IPS-15b (cell line): Measurements from ENCODE around the gene SCP2D1.

Experiments
- H3K27me3 ChIP-seq: one replicate; pipeline ENCODE4 v1.6.1; 2013; ENCODE audit warnings: low read length; ENCODE audit not compliant: control insufficient read depth, insufficient read depth
- H3K36me3 ChIP-seq: one replicate; pipeline ENCODE4 v1.6.1; 2013; ENCODE audit warnings: low read length; ENCODE audit not compliant: control insufficient read depth, insufficient read depth
- H3K4me1 ChIP-seq: one replicate; pipeline ENCODE4 v1.6.1; 2013; ENCODE audit warnings: mild to moderate bottlenecking, low read length; ENCODE audit not compliant: control insufficient read depth, insufficient read depth
- H3K4me3 ChIP-seq: one replicate; pipeline ENCODE4 v1.5.1; 2013; ENCODE audit warnings: low read depth, low read length
- H3K9ac ChIP-seq: one replicate; pipeline ENCODE4 v1.6.1; 2013; ENCODE audit warnings: low read depth, mild to moderate bottlenecking, low read length
- H3K9me3 ChIP-seq: one replicate; pipeline ENCODE4 v1.6.1; 2013; ENCODE audit warnings: mild to moderate bottlenecking, low read length; ENCODE audit not compliant: control insufficient read depth, insufficient read depth

Gene SCP2D1

DNA sequence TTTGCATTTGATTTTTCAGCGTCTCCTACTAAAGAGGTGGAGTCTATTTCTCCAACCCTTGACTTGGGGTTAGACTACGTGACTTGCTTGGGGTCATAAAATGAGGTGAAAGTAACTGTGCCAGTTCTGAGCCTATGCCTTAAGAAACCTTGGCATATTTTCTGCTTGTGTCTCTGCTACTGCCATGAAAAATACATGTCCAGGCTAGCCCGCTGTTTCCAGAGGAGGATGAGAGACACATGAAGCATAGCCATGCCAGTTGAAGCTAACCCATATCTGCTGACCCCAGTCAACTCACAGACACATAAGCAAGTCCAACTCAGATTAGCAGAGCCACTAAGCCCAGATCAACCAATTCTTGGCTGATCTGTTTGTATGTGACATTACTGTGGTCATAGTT lies 38.7 kb downstream of the SCP2D1 start:
- no peak overlapping the region for H3K9ac ChIP-seq
- no peak overlapping the region for H3K4me3 ChIP-seq
- no peaks in the 10 kb centered on the region for H3K9me3 ChIP-seq
- no peaks in the 10 kb centered on the region for H3K4me1 ChIP-seq
- H3K27me3 ChIP-seq, result peaks cover 24% of the 10 kb centered on the region
- H3K36me3 ChIP-seq, result no peaks in the 10 kb centered on the region

DNA sequence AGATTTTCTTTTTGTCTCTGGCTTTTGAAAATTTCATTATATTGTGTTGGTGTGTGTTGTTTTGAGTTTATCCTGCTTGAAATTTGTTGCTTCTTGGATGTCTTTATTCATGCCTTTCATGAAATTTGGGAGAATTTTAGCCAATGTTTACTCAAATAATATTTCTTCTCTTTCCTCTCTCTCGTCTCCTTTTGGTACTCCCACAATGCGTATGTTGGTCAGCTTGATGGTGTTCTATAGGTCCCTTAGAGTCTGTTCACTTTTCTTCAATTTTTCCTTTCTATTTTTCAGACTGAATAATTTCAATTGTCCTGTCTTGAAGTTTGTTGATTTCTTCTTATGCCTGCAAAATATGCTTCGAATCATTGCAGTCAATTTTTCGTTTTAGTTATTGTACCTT lies 39.6 kb downstream of the SCP2D1 start:
- Histone ChIP-seq H3K4me1 (no peaks in the 10 kb centered on the region), H3K27me3 (peaks cover 33% of the 10 kb centered on the region), H3K9me3 (no peaks in the 10 kb centered on the region), H3K4me3 (no peak overlapping the region), H3K36me3 (no peaks in the 10 kb centered on the region), H3K9ac (no peak overlapping the region)

DNA sequence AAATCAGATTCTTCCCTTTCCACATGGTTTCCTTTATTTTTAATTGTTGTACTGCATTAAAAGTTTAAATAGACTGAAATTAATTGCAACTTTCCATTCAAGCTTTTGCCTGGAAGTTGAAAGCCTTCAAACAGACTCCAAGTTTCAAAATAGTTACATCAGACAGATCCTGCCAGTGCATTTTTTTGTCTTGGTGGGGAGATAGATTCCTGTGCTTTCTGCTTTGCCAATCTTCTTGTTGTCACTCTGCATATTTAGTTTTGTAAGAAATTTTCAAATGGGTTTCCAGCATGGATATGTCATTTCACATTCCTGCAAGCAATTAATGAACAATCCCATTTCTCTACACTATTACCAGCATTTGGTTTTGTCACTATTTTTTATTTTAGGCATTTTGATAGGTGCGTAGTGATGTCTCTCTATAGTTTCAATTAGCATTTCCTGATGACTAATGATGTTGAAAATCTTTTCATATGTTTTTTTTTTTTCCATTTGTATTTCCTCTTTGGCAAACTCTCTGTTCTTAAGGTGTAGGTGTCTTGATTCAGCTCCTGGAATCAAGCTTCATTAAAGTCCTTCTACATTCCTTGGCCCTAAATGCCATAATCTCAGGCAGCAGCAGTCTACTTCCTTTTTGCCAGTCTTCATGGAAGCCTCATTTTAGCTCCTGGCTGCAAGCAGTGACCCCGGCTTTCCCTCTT lies 40.5 kb downstream of the SCP2D1 start:
- no peaks in the 10 kb centered on the region for H3K36me3 ChIP-seq
- H3K9me3 ChIP-seq, result no peaks in the 10 kb centered on the region
- no peak overlapping the region for H3K9ac ChIP-seq
- peaks cover 41% of the 10 kb centered on the region for H3K27me3 ChIP-seq
- no peaks in the 10 kb centered on the region for H3K4me1 ChIP-seq
- no peak overlapping the region for H3K4me3 ChIP-seq

DNA sequence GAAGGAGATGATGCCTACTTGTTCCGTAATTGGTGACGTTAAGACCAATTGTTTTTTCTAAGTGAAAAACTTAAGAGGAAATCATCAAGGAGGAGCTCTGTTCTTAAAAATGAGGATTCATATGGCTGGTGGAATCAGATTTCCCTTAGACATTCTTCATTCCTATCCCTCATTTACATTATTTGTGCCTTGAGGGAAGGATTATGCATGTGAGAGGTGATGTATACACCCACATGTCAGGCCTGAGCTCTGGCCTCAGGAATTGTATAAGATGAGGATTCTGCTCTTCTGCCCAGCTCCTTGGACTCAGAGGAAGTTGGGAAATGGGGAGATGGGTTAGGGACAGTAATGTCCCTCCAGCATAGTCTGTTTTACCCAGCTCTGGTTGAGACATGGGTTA lies 42.3 kb downstream of the SCP2D1 start:
- Histone ChIP-seq H3K27me3 (peaks cover 47% of the 10 kb centered on the region), H3K4me3 (no peak overlapping the region), H3K9me3 (no peaks in the 10 kb centered on the region), H3K9ac (no peak overlapping the region), H3K4me1 (no peaks in the 10 kb centered on the region), H3K36me3 (no peaks in the 10 kb centered on the region)

DNA sequence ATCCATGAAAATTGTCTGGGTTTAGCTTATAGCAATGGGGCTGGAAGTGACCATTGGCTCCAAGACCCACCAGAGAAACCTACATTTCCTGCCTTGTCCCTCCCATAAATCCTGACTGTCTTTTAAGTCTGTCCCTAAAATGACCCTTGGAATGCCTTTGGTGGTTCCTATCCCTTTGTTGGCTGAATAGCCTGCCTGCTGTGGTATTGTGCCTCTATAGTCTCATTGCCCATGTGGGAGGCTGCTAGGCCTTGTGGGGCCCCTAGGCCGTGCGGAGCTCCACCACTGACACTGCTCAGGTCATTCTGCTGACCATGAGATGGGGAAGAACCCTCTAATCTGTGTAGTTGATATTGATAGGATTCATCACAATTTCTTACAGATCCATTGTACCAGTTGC lies 43.3 kb downstream of the SCP2D1 start:
- no peak overlapping the region for H3K9ac ChIP-seq
- no peaks in the 10 kb centered on the region for H3K9me3 ChIP-seq
- H3K4me3 ChIP-seq, result no peak overlapping the region
- no peaks in the 10 kb centered on the region for H3K4me1 ChIP-seq
- peaks cover 47% of the 10 kb centered on the region for H3K27me3 ChIP-seq
- no peaks in the 10 kb centered on the region for H3K36me3 ChIP-seq

DNA sequence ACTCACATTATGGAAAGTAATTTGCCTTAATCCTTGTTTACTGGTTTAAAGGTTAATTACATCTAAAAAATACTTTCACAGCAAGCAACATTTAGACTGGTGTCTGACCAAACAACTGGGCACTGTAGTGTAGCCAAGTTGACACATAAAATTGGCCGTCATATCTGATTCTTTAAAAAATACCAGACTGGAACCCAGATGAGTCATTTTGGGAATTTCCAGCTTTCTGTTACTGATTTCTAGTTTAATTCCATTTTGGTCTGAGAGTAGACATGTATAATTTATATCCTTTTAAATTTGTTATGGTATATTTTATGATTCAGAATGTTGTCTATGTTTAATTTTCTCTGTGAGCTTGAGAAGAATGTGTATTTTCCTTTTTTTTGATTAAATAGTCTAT lies 44.1 kb downstream of the SCP2D1 start:
- H3K27me3 ChIP-seq, result peaks cover 47% of the 10 kb centered on the region

DNA sequence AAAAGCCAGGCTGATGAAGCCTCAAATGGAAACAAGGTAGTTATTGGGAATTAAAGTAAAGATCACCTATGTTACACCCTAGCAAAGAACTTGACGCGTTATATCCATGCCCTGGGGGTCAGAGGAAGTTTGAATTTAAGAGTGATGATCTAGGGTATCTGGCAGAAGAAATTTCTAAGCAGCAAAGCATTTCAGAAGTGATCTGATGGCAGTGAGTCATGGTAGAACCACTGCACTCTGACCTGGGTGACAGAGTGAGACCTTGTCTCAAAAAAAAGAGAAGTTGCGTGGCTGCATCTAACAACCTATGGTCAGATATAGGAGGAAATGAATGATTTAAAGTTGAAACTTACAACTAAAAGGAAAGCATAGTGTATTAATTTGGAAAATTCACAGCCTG lies 45.2 kb downstream of the SCP2D1 start:
- H3K4me3 ChIP-seq, result no peak overlapping the region
- peaks cover 47% of the 10 kb centered on the region for H3K27me3 ChIP-seq
- no peaks in the 10 kb centered on the region for H3K4me1 ChIP-seq
- H3K36me3 ChIP-seq, result no peaks in the 10 kb centered on the region
- no peaks in the 10 kb centered on the region for H3K9me3 ChIP-seq
- H3K9ac ChIP-seq, result no peak overlapping the region

More for the DNA sequence above, 44.1 kb downstream of the SCP2D1 start:
- no peaks in the 10 kb centered on the region for H3K36me3 ChIP-seq
- no peak overlapping the region for H3K4me3 ChIP-seq
- H3K9ac ChIP-seq, result no peak overlapping the region
- H3K4me1 ChIP-seq, result no peaks in the 10 kb centered on the region
- no peaks in the 10 kb centered on the region for H3K9me3 ChIP-seq
